HK-2 (cell line): ENCODE data around the gene CARMIL1.

Experiments used
- DNase-seq: peaks from one replicate; pipeline ENCODE4 v3.0.0-alpha.2; 2018; ENCODE audit not compliant: unreplicated experiment

CARMIL1 gene

DNA sequence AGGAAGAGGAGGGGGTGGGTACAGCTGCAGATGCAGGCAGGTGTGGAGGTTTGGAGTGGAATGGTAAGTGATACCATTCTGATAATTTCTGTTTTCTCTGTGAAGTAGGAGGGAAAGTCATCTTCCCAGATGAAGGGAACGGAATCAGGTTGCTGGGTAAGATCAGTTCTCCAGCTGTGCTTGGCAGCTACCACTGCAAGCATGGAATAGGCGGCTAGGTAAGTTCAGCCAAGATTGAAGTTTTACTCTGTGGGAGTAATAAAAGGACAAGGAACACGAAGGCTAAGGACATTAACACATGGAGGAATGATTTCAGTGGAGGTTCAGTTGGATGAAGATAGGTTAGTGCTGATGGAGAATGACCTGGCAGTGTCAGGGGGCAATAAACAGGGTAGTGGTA, 128.3 kb downstream of the CARMIL1 start:
- no peak for DNase-seq

DNA sequence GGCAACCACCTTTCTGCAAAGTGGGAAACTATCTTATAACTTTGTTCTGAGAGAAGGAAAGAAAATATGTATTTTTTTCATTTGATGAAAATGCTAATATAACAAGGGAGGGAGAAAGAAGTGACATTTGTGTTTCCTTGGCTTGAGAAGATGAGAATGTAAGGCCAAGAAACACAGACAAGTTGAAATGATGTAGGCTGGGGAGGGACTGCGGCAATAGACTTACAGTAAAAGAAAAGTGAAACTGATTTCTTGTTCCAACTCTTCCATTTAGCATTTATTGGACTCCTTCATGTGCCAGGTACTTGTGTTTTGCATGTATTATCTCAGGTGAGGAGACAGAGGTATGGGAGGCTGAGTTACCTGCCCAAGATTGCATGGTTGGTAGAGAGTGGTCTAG, 130.9 kb downstream of the CARMIL1 start:
- no peak for DNase-seq

DNA sequence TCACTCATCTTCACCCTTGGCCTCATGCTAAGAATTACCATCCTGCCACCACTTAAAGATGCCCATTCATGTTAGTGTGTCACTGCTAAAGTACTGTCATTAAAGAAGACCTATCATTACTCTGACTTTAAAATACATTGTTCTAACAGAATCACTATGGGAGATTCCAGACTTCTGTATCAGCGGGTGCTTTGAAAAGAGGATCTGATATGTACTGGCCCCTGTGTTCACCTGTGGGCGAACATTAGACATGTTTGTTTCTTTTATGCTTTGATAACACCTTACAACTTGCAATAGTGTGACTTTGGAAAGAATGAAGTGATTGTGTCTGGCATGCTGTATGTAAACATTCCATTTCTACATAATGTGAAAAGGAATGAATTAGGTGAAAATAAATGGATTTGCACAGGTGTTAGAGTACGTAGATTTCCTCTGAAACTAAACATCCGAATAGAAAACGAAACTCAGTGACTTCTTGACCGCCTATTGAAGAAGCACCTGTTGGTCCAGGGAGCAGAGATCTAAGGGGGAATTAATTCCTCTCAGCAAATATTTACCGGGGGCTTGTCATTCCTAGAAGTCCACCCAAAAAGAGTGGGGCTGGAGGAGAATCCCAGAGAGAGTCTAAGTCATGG, 132.3 kb downstream of the CARMIL1 start:
- no peak for DNase-seq

DNA sequence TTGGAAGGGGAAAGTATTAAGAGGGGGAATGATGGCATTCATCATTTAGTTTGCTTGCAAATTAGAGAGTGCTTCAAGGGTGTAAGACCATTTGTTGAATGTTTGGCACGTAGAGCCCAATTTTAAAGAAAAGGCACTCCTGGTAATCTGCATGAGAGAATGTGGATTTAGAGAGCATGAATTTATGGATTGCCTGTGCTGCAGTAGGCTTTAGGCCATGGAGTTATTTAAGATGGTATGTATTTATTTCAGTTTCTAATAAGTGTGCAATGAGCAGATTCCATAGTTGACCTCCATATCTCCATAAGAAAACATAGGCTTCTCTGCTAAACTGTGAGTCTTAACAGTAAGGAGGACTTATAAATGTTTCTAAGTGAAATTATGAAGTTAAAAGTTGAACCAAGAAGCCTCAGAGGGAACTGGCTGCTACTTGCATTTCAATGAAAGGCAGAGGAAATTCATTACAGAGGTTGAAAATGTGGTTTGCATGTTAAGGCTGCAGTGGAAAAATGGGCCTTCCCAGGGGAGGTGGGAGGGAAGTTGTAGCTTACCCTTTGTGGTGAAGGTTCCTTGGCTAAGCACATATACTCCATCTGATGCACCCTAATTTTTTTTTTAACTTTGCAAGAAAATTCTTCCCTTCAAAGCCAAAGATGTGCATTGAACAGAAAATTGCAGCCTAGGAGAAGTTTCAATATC, 134.2 kb downstream of the CARMIL1 start:
- DNase-seq, result no peak

DNA sequence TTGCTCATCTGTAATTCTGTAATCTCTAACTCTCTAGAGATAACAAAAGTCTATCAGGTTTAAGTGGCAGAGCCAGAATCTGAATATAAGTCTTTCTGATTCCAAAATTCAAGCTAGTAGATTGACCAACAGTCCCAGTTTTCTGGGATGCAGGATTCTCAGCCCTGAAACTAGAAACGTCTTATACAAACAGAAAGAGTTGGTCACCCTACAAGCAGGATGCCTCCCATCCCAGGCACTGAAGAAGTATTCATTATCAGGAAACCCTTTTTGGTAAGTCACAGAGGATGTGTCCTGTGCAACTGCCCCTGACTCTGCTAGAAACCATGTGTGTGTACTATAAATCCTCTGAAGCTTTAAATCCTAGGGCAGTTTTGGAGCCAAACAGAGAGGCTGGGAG, 135.0 kb downstream of the CARMIL1 start:
- no peak for DNase-seq

DNA sequence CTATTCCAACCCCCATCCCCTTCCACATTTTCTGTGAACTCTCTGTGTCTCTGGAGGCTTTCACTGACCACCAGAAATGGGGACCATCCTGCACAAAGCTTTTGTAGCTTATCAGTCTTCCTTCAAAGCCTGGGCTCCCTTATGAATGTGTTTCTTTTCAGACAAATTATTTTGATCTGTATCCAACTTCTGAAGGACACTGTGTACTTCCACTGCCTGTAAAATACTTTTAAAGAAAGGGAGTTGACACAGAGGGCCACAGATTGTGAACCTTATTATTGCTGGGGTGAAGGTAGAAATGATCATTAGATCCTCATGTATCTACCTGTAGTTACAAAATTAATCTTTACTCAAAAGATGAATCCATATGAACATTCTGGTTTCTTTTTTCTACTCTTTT, 135.6 kb downstream of the CARMIL1 start:
- DNase-seq, result no peak

DNA sequence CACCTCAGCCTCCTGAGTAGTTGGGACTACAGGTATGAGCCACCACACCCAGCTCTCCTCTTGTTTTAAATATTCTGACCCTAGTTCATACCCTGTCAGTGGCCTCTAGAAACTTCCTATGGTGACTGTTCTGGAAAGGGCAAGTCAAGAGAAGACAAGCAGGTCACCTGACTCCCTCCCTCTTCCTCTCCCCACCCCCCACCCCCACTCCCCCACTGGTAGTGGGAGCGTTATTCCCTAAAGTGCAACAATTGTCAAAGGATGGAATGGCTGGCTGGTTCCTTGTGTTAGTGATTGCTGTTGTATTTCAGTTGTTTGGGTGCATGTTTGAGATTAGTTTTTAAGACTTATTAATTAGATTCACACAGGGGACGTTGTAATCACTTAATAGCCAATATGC, 136.1 kb downstream of the CARMIL1 start:
- no peak for DNase-seq

DNA sequence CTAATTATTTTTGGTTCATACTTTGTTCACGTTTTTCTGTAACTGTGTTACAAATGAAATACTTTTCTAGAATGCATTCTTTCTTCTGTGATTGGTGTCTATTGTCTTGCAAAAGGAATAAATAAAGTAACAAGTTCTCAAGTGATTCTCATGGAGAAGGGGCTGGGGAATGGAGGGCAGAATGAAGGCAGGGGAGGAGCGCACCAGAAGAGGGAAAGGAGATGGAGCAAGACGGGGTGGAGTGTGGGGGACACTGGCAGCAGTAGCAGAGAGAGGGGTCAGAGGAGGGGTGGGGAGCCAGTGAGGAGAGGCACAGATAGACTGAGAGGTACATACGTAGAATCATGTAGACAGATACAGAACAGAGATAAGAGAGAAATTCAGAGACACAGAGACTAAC, 136.5 kb downstream of the CARMIL1 start:
- DNase-seq, result no peak

DNA sequence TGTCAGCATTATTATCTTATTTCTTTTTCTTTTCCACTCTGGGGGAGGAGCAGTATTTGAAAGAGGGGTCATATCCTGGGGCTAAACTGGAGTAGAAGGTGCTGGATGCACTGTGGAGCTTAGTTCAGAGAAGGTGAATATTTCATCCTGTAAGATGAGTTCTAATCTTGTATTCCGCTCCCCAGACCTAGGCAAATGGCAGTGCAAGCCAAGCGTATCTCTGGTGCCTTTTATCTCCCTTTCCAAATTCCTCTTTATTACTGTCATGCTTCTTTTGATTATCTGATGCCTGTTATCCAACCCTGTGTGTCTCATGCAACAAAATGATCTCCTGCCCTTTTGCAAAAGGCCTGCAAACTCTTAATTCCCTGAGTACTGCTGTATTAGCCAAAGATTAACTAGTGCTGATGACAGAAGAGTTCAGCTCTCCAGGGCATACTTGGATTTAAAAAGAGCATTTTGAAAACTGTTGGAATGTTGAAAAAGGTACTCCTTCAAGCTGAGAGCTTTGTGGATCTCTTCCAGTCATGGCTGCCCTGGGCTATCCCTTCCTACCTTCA, 138.0 kb downstream of the CARMIL1 start:
- DNase-seq, result no peak

DNA sequence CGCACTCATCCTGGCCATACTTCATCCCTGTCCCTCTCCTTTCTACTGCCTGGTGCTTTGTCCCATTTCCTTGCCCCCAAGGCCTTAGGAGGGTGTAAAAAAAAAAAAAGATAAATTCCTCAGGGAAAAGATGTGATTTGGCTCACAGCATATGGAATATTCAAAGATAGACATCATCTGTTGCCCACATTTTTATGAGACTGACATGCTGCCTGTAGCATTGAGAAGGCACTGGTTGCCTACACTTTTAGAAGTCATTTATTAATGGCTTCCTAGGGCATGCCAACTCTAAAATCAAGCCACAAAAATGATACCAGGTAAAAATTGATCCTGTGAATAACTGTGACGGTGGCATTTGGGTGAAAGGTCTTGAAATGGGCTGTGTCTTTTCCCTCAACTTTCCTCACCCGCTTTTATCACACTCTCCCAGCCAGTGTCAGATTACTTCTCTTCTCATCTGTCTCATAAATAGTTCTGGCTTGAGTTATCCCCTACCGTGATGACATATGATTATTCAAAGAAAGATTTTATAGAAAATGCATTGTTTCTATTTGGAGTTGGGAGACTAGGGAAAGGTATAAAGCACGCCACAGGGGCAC, 139.4 kb downstream of the CARMIL1 start:
- DNase-seq, result no peak

DNA sequence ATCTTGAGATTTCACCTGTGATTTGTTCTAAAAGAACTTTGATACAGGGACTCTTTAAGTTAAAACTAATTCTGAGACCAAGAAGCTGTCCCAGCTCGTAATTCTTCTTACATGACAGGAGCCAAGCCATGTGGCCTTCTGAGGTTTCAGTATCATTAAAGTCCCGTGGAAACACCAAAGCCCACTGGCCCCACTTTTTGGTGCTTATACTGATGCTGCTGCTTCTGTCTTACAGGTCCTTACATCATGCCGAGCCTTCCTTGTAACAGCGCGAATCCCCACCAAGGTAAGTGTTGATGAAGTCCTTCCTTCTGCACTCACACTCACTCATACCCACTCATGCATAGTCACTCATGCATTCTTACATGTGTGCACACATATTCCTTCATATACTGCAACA, 140.7 kb downstream of the CARMIL1 start:
- no peak for DNase-seq

DNA sequence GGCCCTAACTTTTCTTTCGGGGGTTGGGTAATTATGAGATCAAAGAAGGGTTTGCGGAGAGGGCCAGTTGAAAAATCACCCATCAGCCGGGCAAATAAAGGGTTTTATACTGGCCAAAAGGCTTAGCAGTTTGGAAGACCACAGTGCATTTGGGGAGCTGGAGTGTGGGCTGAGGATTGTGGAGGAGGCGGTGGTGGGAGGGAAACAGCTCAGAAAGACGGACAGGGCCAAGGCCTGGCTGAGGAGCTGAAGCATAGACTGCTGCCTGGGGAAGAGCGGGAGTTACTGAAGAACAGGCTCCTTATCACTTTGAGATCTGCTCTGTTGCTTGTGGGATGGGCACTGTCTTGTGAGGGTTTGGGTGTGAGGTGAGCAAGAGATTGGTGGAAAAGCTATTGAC, 144.2 kb downstream of the CARMIL1 start:
- DNase-seq, result no peak

DNA sequence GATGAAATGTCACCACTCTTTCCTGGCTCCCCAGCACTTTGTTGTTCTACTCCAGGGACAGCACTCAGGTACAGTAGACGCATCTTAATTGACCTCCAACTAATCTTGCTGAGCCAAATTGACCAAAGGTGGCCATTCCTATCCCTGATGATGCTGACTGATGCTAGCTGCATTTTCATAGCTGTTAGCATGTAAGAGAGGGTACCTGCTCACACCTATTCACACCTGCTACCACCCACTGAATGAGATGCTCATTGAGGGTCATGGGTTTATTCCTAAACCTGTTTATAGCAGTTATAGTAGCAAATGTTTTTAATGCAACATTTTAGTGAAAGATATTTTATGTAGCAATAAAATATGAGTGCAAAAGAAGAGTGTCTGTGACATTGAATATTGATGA, 145.1 kb downstream of the CARMIL1 start:
- DNase-seq, result no peak

DNA sequence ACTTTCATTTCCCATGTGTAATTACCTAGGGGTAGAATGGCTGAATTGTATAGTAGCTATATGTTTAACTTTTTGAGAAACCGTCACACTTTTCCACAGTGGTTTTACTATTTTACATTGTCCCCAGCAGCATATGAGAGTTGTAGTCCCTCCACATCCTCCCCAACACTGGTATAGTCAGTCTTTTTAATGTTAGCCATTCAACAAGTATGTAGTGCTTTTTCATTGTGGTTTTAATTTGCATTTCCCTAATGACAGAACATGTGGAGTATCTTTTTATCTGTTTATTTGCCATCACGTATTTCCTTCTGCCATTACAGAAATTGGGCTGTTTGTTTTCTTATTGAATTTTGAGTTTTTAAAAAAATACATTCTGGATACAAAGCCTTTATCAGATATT, 148.4 kb downstream of the CARMIL1 start:
- DNase-seq, result no peak

DNA sequence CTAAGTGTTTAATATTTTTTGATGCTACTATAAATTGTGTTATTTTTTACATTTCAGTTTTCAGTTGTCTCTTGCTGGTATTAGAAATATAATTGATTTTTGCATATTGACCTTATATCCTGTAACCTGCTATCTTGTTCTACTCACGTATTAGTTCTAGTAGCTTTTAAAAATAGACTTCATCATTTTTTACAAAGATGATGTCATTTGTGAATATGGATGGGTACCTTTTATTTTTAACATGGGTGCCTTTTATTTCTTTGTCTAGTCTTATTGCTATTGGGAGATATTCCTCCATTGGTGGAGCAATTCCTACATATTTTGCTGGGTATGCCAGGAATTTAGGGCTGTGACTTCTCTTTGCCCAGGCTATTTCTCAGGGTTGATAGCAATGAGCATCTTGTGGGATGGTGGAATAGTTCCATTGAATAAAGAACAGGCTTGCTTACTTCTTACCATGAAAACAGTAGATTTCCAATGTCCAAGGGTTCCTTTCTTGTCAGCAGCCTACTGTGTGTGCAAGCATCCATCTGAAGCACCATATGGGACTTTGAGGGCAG, 149.7 kb downstream of the CARMIL1 start:
- DNase-seq, result no peak

DNA sequence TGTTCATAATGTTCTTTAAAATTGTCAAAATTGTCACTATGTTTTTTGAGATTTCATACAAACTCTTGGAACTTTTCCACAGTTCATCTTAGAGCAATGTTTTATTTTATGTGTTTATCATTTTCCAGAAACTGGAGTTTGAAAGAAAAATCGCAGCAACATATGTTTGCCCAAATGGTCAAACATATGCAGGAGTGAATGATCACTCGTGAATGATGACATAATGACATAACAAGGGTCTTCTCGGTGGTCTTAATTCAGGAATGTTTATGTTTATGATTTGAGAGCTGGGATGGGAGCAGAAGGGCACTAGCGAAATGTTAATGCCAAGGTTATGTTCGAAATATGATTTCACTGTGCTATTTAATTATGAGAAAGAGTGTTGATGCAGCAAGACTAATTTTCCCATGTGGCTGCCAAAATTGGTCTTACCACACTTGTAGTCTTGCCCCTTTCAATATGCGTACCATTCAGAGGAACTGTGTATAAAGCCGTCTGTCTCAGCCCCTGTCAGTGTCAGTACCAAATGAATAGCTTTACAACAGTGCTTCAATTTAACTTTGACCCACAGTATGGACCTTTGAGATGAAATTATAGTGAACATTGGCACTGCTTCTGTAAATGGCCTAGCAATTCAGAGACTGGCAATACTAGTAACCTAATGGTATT, 152.3 kb downstream of the CARMIL1 start:
- DNase-seq, result no peak

DNA sequence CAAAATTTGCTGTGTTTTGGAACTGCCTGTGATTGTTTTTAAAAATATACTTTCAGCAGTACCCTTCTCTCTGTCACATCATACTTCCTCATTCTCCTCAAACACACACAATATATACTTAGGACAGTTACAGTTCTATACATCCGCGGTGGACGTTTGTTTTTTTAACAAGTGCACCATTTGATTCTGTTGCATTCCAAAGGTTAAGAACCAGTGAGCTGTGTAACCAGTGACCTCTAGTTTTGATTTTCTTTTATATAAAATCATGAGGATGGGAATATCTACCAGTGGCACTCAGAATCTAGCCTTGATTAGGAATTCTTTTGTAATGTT, 152.8 kb downstream of the CARMIL1 start:
- DNase-seq, result no peak

DNA sequence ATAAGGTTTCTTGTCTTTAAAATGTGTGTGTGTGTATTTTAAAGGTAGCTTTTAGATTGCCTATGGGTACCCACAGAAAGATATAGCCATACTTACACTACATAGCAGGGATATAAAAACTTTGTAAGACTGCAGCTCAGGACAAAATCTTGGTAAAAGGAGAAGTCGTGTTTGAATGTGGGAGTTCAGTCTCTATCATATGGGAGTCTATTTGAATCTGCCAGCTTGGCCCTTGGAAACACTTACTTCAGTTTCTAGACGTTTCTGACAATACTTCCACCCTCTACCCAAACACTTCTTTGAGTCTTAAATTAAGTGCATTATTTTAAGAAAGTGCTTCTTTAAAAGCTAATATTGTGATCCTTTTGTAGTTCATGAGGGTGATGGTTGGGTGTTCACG, 155.7 kb downstream of the CARMIL1 start:
- DNase-seq, result no peak

DNA sequence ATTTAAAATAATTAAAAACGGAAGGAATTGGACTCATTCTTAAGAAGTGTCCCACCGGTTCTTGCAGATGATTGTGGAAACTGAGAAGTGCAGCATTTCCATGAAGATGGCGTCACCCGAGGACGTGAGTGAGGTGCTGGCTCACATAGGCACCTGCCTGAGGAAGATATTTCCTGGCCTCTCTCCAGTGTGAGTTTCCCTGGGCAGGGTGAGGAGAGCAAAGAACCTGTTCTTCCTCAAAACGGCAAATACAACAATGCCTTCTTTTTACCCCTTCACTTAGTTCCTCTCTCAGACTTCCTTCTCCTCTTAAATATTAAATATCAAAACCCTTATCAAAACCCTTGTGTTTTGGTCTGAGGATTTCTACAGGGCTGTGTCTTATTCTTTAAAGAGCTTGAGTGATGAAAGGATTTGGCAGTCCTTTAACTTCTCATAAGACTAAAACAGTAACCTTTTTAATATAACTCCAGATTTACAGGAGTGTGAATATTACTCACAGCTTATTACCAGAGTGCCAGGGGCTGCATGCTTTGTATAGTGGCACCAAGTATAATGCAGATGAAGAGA, 156.3 kb downstream of the CARMIL1 start:
- no peak for DNase-seq

DNA sequence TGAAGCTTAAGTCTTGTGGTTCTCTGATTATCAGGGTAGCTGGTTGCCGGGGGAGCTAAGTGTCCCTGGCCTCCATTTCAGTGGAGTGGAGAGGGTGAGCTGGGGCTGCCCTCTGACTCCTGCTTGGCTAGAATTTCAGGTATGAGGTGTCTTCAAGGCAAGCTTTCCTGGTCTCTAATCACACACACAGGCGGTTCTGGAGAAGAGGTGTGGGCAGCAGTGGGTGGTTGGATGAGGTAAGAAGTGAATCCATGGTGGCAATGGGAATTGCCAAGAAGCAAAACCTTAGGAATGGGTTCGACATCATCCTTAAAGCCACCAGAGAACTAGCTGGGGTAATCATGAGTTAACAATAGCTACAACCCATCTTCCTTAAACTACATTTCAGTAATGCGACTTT, 157.6 kb downstream of the CARMIL1 start:
- no peak for DNase-seq

DNA sequence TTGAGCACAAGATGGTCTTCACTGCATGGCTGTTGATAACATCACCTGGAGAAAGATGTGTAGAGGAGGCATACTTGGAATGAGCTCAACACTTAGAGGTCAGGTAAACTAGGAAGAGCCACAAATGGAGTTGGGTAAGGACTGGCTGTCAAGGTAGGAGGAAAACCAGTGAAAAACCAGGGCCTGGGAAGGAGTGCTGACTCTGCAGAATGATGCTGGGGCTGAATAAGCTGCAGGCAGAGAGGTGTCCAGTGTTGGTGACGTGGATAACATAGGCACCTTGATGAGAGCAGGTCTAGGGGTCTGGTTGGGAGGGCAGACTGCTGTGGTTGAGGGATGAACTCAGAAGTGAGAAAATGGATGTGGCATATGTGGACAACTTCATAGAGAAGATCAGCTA, 160.2 kb downstream of the CARMIL1 start:
- DNase-seq, result no peak

DNA sequence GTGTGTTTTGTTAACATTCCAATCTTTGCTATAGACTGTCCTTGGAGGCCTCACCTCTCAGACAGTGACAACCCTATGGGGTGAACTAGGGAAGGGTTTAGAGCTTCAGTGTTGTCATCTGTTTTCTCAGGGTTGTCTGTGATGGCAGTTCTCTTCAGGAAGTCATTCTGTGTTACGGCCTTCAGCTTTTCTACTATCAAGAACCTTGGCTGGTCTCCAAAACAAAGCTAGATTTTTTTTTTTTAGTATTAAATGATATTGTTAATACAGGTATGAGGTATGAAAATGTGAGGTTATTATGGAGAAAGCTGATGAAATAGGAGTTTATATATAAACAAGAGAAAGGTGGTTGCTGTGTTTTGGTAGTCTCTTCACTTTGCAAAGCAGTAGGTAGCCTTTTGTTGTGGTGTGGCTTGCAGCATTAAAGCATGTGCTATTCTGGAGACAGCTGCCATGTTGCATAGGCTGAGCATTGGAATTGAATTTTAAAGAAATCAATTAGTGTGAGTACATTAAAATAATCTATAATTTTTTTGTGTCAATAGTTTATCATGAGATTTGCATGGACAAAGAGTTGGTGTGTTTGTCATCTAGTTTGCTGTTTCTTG, 162.6 kb downstream of the CARMIL1 start:
- no peak for DNase-seq
